ENCODE measurements around the gene UNKL.
"Not testable (repeated sequence)": the region's sequence is repeated elsewhere in the genome, so short reads cannot be mapped to it uniquely, and the experiment has no call there.

DNA sequence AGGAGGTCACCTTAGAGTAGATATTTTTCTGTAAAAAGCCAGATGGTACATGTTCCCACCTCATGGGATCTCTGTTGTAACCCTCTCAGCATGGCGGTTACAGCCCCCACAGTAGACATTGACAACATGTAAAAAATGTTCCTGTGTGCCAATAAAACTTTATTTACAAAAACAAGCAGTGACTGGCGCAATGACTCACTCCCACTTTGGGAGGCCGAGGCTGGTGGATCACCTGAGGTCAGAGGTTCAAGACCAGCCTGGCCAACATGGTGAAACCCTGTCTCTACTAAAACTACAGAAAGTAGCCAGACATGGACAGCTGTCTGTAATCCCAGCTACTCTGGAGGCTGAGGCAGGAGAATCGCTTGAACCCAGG is 25.2 kb upstream of the UNKL start:
- TF ChIP-seq, protein P1, sequence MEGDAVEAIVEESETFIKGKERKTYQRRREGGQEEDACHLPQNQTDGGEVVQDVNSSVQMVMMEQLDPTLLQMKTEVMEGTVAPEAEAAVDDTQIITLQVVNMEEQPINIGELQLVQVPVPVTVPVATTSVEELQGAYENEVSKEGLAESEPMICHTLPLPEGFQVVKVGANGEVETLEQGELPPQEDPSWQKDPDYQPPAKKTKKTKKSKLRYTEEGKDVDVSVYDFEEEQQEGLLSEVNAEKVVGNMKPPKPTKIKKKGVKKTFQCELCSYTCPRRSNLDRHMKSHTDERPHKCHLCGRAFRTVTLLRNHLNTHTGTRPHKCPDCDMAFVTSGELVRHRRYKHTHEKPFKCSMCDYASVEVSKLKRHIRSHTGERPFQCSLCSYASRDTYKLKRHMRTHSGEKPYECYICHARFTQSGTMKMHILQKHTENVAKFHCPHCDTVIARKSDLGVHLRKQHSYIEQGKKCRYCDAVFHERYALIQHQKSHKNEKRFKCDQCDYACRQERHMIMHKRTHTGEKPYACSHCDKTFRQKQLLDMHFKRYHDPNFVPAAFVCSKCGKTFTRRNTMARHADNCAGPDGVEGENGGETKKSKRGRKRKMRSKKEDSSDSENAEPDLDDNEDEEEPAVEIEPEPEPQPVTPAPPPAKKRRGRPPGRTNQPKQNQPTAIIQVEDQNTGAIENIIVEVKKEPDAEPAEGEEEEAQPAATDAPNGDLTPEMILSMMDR (IDR thresholded peaks at IDR 0.05; ENCODE audit: borderline replicate concordance, extremely low read depth, low read length, poor library complexity, severe bottlenecking), result not testable (repeated sequence)
- TF ChIP-seq EZH2 (IDR thresholded peaks at IDR 0.05; ENCODE audit: borderline replicate concordance, low read depth, low read length, severe bottlenecking), result not testable (repeated sequence)
